ENCODE measurements around the gene IZUMO1. TPM values are rescaled to one million over a fixed set of nuclear protein-coding genes. Genes with fewer than 3 reads are reported as not detected.

Gene IZUMO1
- total and polyA plus RNA-seq, 2 of the 13 experiments (the other 11 are each of a cell fraction or from before 2014, with no cell fraction given) = 0.07 to 0.22 TPM

DNA sequence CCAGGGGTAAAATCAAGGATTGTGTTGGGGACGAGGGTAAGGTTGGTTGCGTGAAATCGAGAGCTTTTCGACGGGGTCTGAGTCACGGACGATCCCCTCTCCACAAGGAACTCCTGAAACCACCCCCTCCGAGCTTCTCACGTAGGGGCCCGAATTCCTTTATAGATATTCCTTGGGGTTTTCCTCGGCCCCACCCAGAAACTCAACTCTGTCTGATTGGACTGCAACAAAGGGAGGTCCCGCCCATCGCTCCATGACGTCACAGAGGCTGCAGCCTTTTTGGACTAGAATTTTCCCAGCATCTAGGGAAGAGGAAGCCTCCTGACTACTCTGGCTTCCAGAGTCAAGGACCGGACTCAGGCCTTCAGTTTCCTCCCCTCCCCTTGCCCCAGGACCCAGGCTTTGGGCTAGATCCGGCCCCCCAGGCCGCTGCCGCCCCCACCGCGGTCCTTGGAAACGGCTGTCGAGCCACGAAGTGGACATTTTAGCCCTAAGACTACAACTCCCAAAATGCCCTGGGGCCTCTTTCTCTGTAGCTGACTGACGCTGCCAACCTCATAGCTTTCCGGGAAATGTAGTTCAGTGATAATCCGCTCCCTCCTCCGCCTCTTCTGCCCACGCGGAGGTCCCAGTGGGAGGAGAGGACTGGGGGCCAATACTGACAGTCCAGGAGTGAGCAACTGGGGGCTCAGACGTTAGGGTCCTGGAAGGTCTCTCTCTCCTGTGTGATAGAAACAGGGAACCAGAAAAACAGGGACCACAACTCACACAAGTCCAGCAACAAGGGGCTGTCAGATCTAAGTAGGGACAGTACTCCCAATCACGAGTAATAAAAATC, at the start of gene IZUMO1 (continued):
- TF ChIP-seq, protein P1, sequence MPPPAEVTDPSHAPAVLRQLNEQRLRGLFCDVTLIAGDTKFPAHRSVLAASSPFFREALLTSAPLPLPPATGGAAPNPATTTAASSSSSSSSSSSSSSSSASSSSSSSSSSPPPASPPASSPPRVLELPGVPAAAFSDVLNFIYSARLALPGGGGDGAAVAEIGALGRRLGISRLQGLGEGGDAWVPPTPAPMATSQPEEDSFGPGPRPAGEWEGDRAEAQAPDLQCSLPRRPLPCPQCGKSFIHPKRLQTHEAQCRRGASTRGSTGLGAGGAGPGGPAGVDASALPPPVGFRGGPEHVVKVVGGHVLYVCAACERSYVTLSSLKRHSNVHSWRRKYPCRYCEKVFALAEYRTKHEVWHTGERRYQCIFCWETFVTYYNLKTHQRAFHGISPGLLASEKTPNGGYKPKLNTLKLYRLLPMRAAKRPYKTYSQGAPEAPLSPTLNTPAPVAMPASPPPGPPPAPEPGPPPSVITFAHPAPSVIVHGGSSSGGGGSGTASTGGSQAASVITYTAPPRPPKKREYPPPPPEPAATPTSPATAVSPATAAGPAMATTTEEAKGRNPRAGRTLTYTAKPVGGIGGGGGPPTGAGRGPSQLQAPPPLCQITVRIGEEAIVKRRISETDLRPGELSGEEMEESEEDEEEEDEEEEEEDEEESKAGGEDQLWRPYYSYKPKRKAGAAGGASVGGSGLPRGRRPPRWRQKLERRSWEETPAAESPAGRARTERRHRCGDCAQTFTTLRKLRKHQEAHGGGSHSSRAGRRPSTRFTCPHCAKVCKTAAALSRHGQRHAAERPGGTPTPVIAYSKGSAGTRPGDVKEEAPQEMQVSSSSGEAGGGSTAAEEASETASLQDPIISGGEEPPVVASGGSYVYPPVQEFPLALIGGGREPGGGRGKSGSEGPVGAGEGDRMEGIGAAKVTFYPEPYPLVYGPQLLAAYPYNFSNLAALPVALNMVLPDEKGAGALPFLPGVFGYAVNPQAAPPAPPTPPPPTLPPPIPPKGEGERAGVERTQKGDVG (CRISPR knock-in tag; IDR thresholded peaks at IDR 0.05; ENCODE audit: borderline replicate concordance) = 0 out of 2 replicates have a peak, but pooled peaks have one; percentile 26
- TF ChIP-seq GABPB1 (CRISPR knock-in tag; IDR thresholded peaks at IDR 0.05) = peak; percentile 44; the same call in 1 of the 2 replicates
- TF ChIP-seq, protein P2, sequence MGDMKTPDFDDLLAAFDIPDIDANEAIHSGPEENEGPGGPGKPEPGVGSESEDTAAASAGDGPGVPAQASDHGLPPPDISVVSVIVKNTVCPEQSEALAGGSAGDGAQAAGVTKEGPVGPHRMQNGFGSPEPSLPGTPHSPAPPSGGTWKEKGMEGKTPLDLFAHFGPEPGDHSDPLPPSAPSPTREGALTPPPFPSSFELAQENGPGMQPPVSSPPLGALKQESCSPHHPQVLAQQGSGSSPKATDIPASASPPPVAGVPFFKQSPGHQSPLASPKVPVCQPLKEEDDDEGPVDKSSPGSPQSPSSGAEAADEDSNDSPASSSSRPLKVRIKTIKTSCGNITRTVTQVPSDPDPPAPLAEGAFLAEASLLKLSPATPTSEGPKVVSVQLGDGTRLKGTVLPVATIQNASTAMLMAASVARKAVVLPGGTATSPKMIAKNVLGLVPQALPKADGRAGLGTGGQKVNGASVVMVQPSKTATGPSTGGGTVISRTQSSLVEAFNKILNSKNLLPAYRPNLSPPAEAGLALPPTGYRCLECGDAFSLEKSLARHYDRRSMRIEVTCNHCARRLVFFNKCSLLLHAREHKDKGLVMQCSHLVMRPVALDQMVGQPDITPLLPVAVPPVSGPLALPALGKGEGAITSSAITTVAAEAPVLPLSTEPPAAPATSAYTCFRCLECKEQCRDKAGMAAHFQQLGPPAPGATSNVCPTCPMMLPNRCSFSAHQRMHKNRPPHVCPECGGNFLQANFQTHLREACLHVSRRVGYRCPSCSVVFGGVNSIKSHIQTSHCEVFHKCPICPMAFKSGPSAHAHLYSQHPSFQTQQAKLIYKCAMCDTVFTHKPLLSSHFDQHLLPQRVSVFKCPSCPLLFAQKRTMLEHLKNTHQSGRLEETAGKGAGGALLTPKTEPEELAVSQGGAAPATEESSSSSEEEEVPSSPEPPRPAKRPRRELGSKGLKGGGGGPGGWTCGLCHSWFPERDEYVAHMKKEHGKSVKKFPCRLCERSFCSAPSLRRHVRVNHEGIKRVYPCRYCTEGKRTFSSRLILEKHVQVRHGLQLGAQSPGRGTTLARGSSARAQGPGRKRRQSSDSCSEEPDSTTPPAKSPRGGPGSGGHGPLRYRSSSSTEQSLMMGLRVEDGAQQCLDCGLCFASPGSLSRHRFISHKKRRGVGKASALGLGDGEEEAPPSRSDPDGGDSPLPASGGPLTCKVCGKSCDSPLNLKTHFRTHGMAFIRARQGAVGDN (CRISPR knock-in tag; IDR thresholded peaks at IDR 0.05) = peak; percentile 31
- peak; percentile 95 for TF ChIP-seq CREB1 (IDR thresholded peaks at IDR 0.05)
- TF ChIP-seq CREB1 (CRISPR knock-in tag; IDR thresholded peaks at IDR 0.05) = no peak; the same call in 1 of the 2 replicates
- TF ChIP-seq THAP11 (CRISPR knock-in tag; IDR thresholded peaks at IDR 0.05) = peak; percentile 99
- TF ChIP-seq ZNF138 (CRISPR knock-in tag; IDR thresholded peaks at IDR 0.05; ENCODE audit: low read depth) = no peak
- TF ChIP-seq NCOA5 (CRISPR knock-in tag; IDR thresholded peaks at IDR 0.05) = no peak
- TF ChIP-seq IRF2 (CRISPR knock-in tag; IDR thresholded peaks at IDR 0.05) = peak; percentile 40; the same call in 1 of the 2 replicates
- TF ChIP-seq GATAD2A (CRISPR knock-in tag; IDR thresholded peaks at IDR 0.05) = peak; percentile 17; the same call in 1 of the 2 replicates
- no peak for TF ChIP-seq MAFK (conservative IDR thresholded peaks at IDR 0.05 in 1 of 2, IDR thresholded peaks at IDR 0.05 in 1 of 2; ENCODE audit: low read length in 2 of 2)
- TF ChIP-seq ELF1 (CRISPR knock-in tag; IDR thresholded peaks at IDR 0.05) = peak; percentile 16; the same call in 1 of the 2 replicates

Measured in HepG2 (cell line).